HG03039 (cell line): ENCODE data around the gene ZBTB7B.
A peak's percentile ranks its signal among the peaks of the same experiment; 100 is the strongest.

ENCODE experiments used
- ATAC-seq: cut with Tn5 transposase; IDR thresholded peaks from one replicate; pipeline ENCODE4 v1.9.1; 2021; ENCODE audit warnings: mild to moderate bottlenecking, moderate library complexity; ENCODE audit not compliant: unreplicated experiment

ZBTB7B gene

GRCh38 chr1:155014709-155015508, 12.3 kb downstream of the ZBTB7B start:
- no peak for ATAC-seq

- ATAC-seq: no peak
Measured at GRCh38 chr1:155015527-155016230, 13.1 kb downstream of the ZBTB7B start.

GRCh38 chr1:155016231-155016831, 13.7 kb downstream of the ZBTB7B start:
- no peak for ATAC-seq

- ATAC-seq: peak; percentile 59
Measured at GRCh38 chr1:155017041-155017945, 14.7 kb downstream of the ZBTB7B start.

- ATAC-seq: no peak
Measured at GRCh38 chr1:155017946-155018316, 15.3 kb downstream of the ZBTB7B start.

GRCh38 chr1:155018617-155019348, 16.2 kb downstream of the ZBTB7B start:
- no peak for ATAC-seq

GRCh38 chr1:155019377-155020245, 17.0 kb downstream of the ZBTB7B start:
- ATAC-seq: no peak

- ATAC-seq: no peak
Measured at GRCh38 chr1:155022136-155022926, 19.7 kb downstream of the ZBTB7B start.

GRCh38 chr1:155022927-155023236, 20.3 kb downstream of the ZBTB7B start:
- no peak for ATAC-seq

GRCh38 chr1:155023627-155024026, 21.0 kb downstream of the ZBTB7B start:
- ATAC-seq: no peak

- no peak for ATAC-seq
Measured at GRCh38 chr1:155024315-155024714, 21.7 kb downstream of the ZBTB7B start.

GRCh38 chr1:155026154-155026553, 23.6 kb downstream of the ZBTB7B start:
- no peak for ATAC-seq

GRCh38 chr1:155026588-155026987, 24.0 kb downstream of the ZBTB7B start:
- no peak for ATAC-seq

- ATAC-seq: no peak
Measured at GRCh38 chr1:155029513-155030242, 27.1 kb downstream of the ZBTB7B start.

- ATAC-seq: no peak
Measured at GRCh38 chr1:155030243-155030795, 27.7 kb downstream of the ZBTB7B start.

GRCh38 chr1:155030899-155031298, 28.3 kb downstream of the ZBTB7B start:
- ATAC-seq: no peak

- no peak for ATAC-seq
Measured at GRCh38 chr1:155032886-155033285, 30.3 kb downstream of the ZBTB7B start.

GRCh38 chr1:155033524-155033923, 30.9 kb downstream of the ZBTB7B start, which contains the start of the genes DCST1 and DCST2:
Gene DCST1, plus strand, starts transcription at chr1:155033824. Its CDS starts 213 bp downstream, at chr1:155034037.
Gene DCST2, minus strand, starts transcription at chr1:155033781. Its CDS starts 80 bp downstream, at chr1:155033701.
- no peak for ATAC-seq
